ENCODE measurements around the gene TTLL13. TPM values are rescaled to one million over a fixed set of nuclear protein-coding genes. Genes with fewer than 3 reads are reported as not detected.
A peak's percentile ranks its signal among the peaks of the same experiment; 100 is the strongest.

Gene TTLL13
- polyA plus RNA-seq, 1 of the 3 experiments (the other 2 are of a cell fraction): 0.03 TPM

- TF ChIP-seq, protein P1, sequence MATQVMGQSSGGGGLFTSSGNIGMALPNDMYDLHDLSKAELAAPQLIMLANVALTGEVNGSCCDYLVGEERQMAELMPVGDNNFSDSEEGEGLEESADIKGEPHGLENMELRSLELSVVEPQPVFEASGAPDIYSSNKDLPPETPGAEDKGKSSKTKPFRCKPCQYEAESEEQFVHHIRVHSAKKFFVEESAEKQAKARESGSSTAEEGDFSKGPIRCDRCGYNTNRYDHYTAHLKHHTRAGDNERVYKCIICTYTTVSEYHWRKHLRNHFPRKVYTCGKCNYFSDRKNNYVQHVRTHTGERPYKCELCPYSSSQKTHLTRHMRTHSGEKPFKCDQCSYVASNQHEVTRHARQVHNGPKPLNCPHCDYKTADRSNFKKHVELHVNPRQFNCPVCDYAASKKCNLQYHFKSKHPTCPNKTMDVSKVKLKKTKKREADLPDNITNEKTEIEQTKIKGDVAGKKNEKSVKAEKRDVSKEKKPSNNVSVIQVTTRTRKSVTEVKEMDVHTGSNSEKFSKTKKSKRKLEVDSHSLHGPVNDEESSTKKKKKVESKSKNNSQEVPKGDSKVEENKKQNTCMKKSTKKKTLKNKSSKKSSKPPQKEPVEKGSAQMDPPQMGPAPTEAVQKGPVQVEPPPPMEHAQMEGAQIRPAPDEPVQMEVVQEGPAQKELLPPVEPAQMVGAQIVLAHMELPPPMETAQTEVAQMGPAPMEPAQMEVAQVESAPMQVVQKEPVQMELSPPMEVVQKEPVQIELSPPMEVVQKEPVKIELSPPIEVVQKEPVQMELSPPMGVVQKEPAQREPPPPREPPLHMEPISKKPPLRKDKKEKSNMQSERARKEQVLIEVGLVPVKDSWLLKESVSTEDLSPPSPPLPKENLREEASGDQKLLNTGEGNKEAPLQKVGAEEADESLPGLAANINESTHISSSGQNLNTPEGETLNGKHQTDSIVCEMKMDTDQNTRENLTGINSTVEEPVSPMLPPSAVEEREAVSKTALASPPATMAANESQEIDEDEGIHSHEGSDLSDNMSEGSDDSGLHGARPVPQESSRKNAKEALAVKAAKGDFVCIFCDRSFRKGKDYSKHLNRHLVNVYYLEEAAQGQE (IDR thresholded peaks at IDR 0.05; ENCODE audit: low read depth, low read length): no peak
Measured at GRCh38 chr15:90211440-90212143, 37.8 kb upstream of the TTLL13 start (continued).

GRCh38 chr15:90212221-90213098 lies 36.9 kb upstream of the TTLL13 start:
- no peak for DNase-seq
- H4K20me1 ChIP-seq (ENCODE audit: insufficient read depth): no peaks in the 10 kb centered on the region
- TF ChIP-seq TEAD4 (IDR thresholded peaks at IDR 0.05; ENCODE audit: borderline replicate concordance, insufficient read depth) (no peak), USF2 (IDR thresholded peaks at IDR 0.05; ENCODE audit: borderline replicate concordance, low read depth, low read length) (no peak), NRF1 (IDR thresholded peaks at IDR 0.05; ENCODE audit: low read depth, low read length) (no peak), RAD21 (IDR thresholded peaks at IDR 0.05; ENCODE audit: low read length) (no peak), YY1 (IDR thresholded peaks at IDR 0.05; ENCODE audit: low read depth) (no peak), RCOR1 (IDR thresholded peaks at IDR 0.05; ENCODE audit: low read length) (no peak), MAX (IDR thresholded peaks at IDR 0.05; ENCODE audit: low read depth) (no peak), EP300 (IDR thresholded peaks at IDR 0.05; ENCODE audit: borderline replicate concordance in 1 of 2, low read depth in 1 of 2, low read length in 1 of 2) (no peak), GATA2 (CRISPR knock-in tag; IDR thresholded peaks at IDR 0.05) (no peak), RFX5 (IDR thresholded peaks at IDR 0.05; ENCODE audit: low read length) (no peak)
- TF ChIP-seq, protein P1 (IDR thresholded peaks at IDR 0.05; ENCODE audit: low read depth, low read length): no peak
- no peak overlapping the region for H3K4me3 ChIP-seq (ENCODE audit: low read depth in 2 of 2, low read length in 1 of 2)
- H3K79me2 ChIP-seq (ENCODE audit: insufficient read depth): peaks cover 31% of the 10 kb centered on the region; the same call in 1 of the 2 replicates
- H3K9ac ChIP-seq: no peak overlapping the region
- no peaks in the 10 kb centered on the region for H3K9me3 ChIP-seq
- WGBS (ENCODE audit: low lambda C conversion rate): 87% methylated on average over 25 of the region's 35 CpGs
- no peaks in the 10 kb centered on the region for H3K9me2 ChIP-seq
- H3K4me2 ChIP-seq: peak overlapping the region; percentile 59; the same call in 1 of the 2 replicates
- H3F3A ChIP-seq (replicated peaks; ENCODE audit: insufficient read depth): no peaks in the 10 kb centered on the region
- POLR2A ChIA-PET: no interaction called here
- peaks cover 0 to 13% of the 10 kb centered on the region in 2 experiments for H3K36me3 ChIP-seq (replicated peaks in 1 of 2; ENCODE audit: control insufficient read depth in 1 of 2, insufficient read depth in 2 of 2, low read length in 1 of 2)
- H3K4me1 ChIP-seq (ENCODE audit: control insufficient read depth in 1 of 2, insufficient read depth in 2 of 2, low read depth in 1 of 2, low read length in 1 of 2): peaks cover 9 to 35% of the 10 kb centered on the region in 2 experiments; a peak in 2 of 4 replicates
- H2AFZ ChIP-seq (ENCODE audit: low read depth): no peak overlapping the region
- CTCF ChIA-PET: interaction anchor here (1.3 to 7.1 kb wide), 2 partner anchors 9 to 69 kb away, joined by 3 to 74 read pairs; partner anchors contain the start of gene SEMA4B
- no peak overlapping the region; a peak in 1 of 4 replicates for H3K27ac ChIP-seq (ENCODE audit: low read depth in 2 of 2, low read length in 1 of 2)
- no peaks in the 10 kb centered on the region for H3K27me3 ChIP-seq (ENCODE audit: insufficient read depth)
